WTC11 (cell line): Measurements from ENCODE around the gene EML4.

Source experiments
- EMX1 ChIP-seq: fragments of 250-450 bp; sonication (Bioruptor Pico); IDR thresholded peaks from 2 replicates; pipeline ENCODE4 v1.8.0; 2021; ENCODE audit warnings: mild to moderate bottlenecking
- JUN ChIP-seq: sonication (generic); formaldehyde crosslinking; IDR thresholded peaks from 2 replicates; pipeline ENCODE4 v1.8.0; 2023; ENCODE audit warnings: mild to moderate bottlenecking, missing genetic modification reagents
- RELA ChIP-seq: sonication (generic); formaldehyde crosslinking; IDR thresholded peaks from 2 replicates; pipeline ENCODE4 v1.8.1; 2022; ENCODE audit warnings: missing genetic modification reagents, mild to moderate bottlenecking, borderline replicate concordance
- SMAD3 ChIP-seq: sonication (generic); formaldehyde crosslinking; IDR thresholded peaks from 2 replicates; pipeline ENCODE4 v1.8.0; 2022; ENCODE audit warnings: missing genetic modification reagents, mild to moderate bottlenecking, borderline replicate concordance
- SP1 ChIP-seq: sonication (generic); formaldehyde crosslinking; conservative IDR thresholded peaks from 2 replicates; pipeline ENCODE4 v1.8.1; 2022; ENCODE audit warnings: missing genetic modification reagents
- TCF7 ChIP-seq: sonication (generic); formaldehyde crosslinking; IDR thresholded peaks from 2 replicates; pipeline ENCODE4 v1.8.0; 2022; ENCODE audit warnings: mild to moderate bottlenecking, low read depth, missing genetic modification reagents, moderate library complexity
- TEAD4 ChIP-seq: sonication (generic); formaldehyde crosslinking; IDR thresholded peaks from 2 replicates; pipeline ENCODE4 v1.8.0; 2022; ENCODE audit warnings: mild to moderate bottlenecking, missing genetic modification reagents
- TP53 ChIP-seq: sonication (generic); formaldehyde crosslinking; IDR thresholded peaks from 2 replicates; pipeline ENCODE4 v1.8.1; 2023; ENCODE audit warnings: mild to moderate bottlenecking, missing genetic modification reagents
- ZNF416 ChIP-seq: fragments of 250-450 bp; sonication (Bioruptor Pico); IDR thresholded peaks from 2 replicates; pipeline ENCODE4 v1.9.0; 2021; ENCODE audit warnings: mild to moderate bottlenecking, inconsistent platforms
- TF ChIP-seq, protein P1 (sequence below): sonication (generic); formaldehyde crosslinking; IDR thresholded peaks from 2 replicates; pipeline ENCODE4 v1.8.1; 2023; ENCODE audit warnings: mild to moderate bottlenecking, moderate library complexity, missing genetic modification reagents
- TF ChIP-seq, protein P2 (sequence below): fragments of 200-600 bp; IDR thresholded peaks from 2 replicates; pipeline ENCODE4 v1.8.0; 2022; ENCODE audit warnings: antibody characterized with exemption
- TF ChIP-seq, protein P3 (sequence below): sonication (generic); formaldehyde crosslinking; IDR thresholded peaks from 2 replicates; pipeline ENCODE4 v1.8.0; 2022; ENCODE audit warnings: mild to moderate bottlenecking, missing genetic modification reagents
- TF ChIP-seq, protein P4 (sequence below): sonication (generic); formaldehyde crosslinking; IDR thresholded peaks from 2 replicates; pipeline ENCODE4 v1.8.0; 2023; ENCODE audit warnings: mild to moderate bottlenecking, missing genetic modification reagents
- TF ChIP-seq, protein P5 (sequence below): sonication (generic); formaldehyde crosslinking; conservative IDR thresholded peaks from 2 replicates; pipeline ENCODE4 v1.8.1; 2022; ENCODE audit warnings: mild to moderate bottlenecking, missing genetic modification reagents

DNA sequence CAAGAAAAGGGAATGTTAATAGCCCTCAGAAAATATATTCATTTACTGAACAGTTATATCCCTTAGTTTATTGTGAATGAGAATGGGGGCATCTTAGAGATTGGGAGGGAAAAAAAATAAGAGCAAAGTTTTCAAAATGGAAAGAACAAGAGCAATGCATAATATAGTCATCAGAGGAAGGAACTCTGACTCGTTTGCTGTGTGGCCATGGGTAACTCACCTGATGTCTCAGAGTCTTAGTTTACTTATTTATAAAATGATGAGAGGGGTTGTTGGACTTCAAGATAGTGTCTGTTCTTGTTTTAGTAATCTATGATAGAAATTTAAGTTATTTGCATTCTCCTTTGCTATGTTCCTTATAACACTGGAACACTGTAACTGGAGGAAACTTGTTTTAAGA is 70.7 kb downstream of the EML4 start:
- TF ChIP-seq, protein P1, sequence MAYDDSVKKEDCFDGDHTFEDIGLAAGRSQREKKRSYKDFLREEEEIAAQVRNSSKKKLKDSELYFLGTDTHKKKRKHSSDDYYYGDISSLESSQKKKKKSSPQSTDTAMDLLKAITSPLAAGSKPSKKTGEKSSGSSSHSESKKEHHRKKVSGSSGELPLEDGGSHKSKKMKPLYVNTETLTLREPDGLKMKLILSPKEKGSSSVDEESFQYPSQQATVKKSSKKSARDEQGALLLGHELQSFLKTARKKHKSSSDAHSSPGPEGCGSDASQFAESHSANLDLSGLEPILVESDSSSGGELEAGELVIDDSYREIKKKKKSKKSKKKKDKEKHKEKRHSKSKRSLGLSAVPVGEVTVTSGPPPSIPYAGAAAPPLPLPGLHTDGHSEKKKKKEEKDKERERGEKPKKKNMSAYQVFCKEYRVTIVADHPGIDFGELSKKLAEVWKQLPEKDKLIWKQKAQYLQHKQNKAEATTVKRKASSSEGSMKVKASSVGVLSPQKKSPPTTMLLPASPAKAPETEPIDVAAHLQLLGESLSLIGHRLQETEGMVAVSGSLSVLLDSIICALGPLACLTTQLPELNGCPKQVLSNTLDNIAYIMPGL (CRISPR knock-in tag): no peak
- no peak for TF ChIP-seq TEAD4 (CRISPR knock-in tag)
- no peak for TF ChIP-seq EMX1
- TF ChIP-seq ZNF416 (CRISPR knock-in tag): no peak
- no peak for TF ChIP-seq TP53
- TF ChIP-seq, protein P2, sequence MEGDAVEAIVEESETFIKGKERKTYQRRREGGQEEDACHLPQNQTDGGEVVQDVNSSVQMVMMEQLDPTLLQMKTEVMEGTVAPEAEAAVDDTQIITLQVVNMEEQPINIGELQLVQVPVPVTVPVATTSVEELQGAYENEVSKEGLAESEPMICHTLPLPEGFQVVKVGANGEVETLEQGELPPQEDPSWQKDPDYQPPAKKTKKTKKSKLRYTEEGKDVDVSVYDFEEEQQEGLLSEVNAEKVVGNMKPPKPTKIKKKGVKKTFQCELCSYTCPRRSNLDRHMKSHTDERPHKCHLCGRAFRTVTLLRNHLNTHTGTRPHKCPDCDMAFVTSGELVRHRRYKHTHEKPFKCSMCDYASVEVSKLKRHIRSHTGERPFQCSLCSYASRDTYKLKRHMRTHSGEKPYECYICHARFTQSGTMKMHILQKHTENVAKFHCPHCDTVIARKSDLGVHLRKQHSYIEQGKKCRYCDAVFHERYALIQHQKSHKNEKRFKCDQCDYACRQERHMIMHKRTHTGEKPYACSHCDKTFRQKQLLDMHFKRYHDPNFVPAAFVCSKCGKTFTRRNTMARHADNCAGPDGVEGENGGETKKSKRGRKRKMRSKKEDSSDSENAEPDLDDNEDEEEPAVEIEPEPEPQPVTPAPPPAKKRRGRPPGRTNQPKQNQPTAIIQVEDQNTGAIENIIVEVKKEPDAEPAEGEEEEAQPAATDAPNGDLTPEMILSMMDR: no peak
- TF ChIP-seq SMAD3 (CRISPR knock-in tag): no peak
- no peak for TF ChIP-seq SP1 (CRISPR knock-in tag)
- no peak for TF ChIP-seq JUN (CRISPR knock-in tag)
- TF ChIP-seq TCF7 (CRISPR knock-in tag): no peak
- no peak for TF ChIP-seq RELA (CRISPR knock-in tag)
- TF ChIP-seq, protein P3, sequence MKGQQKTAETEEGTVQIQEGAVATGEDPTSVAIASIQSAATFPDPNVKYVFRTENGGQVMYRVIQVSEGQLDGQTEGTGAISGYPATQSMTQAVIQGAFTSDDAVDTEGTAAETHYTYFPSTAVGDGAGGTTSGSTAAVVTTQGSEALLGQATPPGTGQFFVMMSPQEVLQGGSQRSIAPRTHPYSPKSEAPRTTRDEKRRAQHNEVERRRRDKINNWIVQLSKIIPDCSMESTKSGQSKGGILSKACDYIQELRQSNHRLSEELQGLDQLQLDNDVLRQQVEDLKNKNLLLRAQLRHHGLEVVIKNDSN (CRISPR knock-in tag): no peak
- TF ChIP-seq, protein P4, sequence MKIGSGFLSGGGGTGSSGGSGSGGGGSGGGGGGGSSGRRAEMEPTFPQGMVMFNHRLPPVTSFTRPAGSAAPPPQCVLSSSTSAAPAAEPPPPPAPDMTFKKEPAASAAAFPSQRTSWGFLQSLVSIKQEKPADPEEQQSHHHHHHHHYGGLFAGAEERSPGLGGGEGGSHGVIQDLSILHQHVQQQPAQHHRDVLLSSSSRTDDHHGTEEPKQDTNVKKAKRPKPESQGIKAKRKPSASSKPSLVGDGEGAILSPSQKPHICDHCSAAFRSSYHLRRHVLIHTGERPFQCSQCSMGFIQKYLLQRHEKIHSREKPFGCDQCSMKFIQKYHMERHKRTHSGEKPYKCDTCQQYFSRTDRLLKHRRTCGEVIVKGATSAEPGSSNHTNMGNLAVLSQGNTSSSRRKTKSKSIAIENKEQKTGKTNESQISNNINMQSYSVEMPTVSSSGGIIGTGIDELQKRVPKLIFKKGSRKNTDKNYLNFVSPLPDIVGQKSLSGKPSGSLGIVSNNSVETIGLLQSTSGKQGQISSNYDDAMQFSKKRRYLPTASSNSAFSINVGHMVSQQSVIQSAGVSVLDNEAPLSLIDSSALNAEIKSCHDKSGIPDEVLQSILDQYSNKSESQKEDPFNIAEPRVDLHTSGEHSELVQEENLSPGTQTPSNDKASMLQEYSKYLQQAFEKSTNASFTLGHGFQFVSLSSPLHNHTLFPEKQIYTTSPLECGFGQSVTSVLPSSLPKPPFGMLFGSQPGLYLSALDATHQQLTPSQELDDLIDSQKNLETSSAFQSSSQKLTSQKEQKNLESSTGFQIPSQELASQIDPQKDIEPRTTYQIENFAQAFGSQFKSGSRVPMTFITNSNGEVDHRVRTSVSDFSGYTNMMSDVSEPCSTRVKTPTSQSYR (CRISPR knock-in tag): no peak
- TF ChIP-seq, protein P5, sequence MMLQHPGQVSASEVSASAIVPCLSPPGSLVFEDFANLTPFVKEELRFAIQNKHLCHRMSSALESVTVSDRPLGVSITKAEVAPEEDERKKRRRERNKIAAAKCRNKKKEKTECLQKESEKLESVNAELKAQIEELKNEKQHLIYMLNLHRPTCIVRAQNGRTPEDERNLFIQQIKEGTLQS: no peak
